ENCODE results near the gene PSG2. TPM values are rescaled to one million over a fixed set of nuclear protein-coding genes. Genes with fewer than 3 reads are reported as not detected.
"Not testable (repeated sequence)": the region's sequence is repeated elsewhere in the genome, so short reads cannot be mapped to it uniquely, and the experiment has no call there.

Gene PSG2
- total RNA-seq, 2 experiments from 2014 or later, result not detected

DNA sequence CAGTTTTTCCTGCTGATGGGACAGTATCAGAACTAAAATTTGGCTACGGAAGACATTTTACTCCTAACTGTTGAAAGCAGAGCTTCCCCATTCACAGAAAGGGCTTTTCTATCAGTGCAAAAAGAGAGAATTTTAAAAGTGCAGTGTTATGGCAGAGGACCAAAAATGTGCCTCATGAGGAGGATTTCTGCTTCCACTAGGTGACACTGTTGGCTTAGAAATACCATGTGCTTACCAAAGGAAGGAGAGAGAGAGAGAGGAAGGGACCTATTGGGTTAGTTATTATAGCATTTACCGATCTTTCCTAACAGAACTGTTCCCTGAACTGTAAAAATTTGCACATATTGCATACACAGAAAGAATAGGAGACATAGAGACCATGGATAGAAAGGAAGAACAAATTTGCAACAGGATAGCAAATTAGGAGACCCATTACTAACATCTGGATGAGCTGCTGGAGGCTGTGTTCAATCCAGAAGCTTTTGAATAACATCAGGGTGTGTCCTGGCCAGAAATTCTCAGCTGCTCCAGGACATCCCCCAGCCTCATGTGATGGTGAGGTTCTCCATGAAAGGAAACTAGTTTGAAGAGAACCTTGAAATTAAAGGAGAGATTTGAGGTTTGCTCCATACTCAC is 21.8 kb upstream of the PSG2 start:
- DNase-seq, CTCF ChIA-PET, ATAC-seq, H3K4me1 Mint-ChIP-seq, H3K36me3 Mint-ChIP-seq, H3K4me3 Mint-ChIP-seq, H3K27me3 Mint-ChIP-seq, H3K27ac Mint-ChIP-seq: not testable (repeated sequence)
- H3K9me3 Mint-ChIP-seq (ENCODE audit: low read depth), result peaks cover 18% of the 10 kb centered on the region

DNA sequence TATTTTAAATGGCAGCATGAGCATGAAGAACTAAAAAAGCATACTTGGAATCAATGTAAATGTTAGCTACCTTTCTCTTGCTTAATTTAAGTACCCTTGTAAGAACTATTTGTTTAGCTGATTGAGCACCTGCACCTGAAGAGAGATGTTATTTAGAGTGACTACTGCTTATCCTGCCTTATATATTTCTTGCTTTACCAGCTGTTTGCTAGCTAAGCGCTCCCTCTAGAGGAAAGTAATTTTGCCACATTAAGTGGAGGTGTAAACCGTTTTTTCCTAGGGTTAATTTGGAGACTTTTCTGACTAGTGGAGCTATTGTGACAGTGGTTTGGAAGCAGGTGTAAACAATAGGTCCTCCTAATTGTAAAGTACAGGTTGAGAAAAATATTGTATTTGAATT is 19.4 kb upstream of the PSG2 start:
- Mint-ChIP-seq H3K4me3 (no peak overlapping the region), H3K27me3 (no peaks in the 10 kb centered on the region), H3K9me3 (ENCODE audit: low read depth) (peaks cover 18% of the 10 kb centered on the region), H3K36me3 (no peaks in the 10 kb centered on the region), H3K27ac (no peak overlapping the region), H3K4me1 (no peaks in the 10 kb centered on the region)
- CTCF ChIA-PET, result no interaction called here
- ATAC-seq (no peak), DNase-seq (no peak)

DNA sequence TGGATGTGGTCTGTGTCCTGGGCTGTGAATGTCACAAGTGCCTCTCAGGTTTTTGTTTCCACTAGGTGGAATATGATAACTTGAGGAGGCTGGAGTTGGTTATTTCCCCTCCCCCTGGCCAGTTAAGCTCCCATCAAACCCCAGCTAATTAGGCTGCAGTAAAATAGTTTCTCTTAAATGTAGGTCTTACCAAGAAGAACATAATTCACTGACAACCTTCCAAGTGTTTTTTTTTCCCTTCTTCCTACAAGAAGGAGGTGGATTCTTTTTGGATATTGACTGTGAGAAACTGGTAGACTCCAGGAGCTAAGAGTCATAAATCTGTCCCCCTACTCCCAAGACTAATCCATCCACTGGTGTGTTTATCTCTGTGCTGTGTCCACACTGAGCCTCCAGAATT is 15.9 kb upstream of the PSG2 start:
- ATAC-seq; H3K27ac Mint-ChIP-seq; DNase-seq; CTCF ChIA-PET; H3K4me1 Mint-ChIP-seq; H3K36me3 Mint-ChIP-seq; H3K27me3 Mint-ChIP-seq; H3K4me3 Mint-ChIP-seq; H3K9me3 Mint-ChIP-seq (ENCODE audit: low read depth): not testable (repeated sequence)

DNA sequence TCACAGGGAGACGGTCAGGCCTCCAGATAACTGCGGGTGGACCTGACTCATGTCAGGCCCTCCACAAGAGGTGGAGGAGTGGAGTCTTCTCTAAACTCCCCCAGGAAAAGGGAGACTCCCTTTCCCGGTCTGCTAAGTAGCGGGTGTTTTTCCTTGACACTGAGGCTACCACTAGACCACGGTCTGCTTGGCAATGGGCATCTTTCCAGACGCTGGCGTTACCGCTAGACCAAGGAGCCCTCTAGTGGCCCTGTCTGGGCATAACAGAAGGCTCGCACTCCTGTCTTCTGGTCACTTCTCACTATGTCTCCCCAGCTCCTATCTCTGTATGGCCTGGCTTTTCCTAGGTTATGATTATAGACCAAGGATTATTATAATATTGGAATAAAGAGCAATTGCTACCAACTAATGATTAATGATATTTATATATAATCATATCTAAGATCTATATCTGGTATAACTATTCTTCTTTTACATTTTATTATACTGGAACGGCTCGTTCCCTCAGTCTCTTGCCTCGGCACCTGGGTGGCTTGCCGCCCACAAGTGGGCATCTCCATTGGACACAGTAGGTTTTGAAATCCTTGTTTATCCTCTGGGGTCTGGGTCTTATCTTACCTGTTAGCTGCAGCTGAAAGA is 5.3 kb upstream of the PSG2 start:
- CTCF ChIA-PET, ATAC-seq: not testable (repeated sequence)
- DNase-seq, result peak; percentile 42

GRCh38 chr19:43085796-43086530 is 3.5 kb upstream of the PSG2 start:
- CTCF ChIA-PET, result interaction anchor here (0.6 kb wide), 2 partner anchors 26 to 33 kb away, joined by 3 to 5 read pairs; no protein-coding TSS in a partner anchor
- not testable (repeated sequence) for H3K4me3 Mint-ChIP-seq; H3K9me3 Mint-ChIP-seq (ENCODE audit: low read depth); H3K27ac Mint-ChIP-seq; H3K27me3 Mint-ChIP-seq; ATAC-seq; H3K4me1 Mint-ChIP-seq; H3K36me3 Mint-ChIP-seq; DNase-seq

More for the DNA sequence above, 5.3 kb upstream of the PSG2 start:
- not testable (repeated sequence) for H3K27ac Mint-ChIP-seq; H3K4me3 Mint-ChIP-seq; H3K36me3 Mint-ChIP-seq; H3K9me3 Mint-ChIP-seq (ENCODE audit: low read depth); H3K4me1 Mint-ChIP-seq; H3K27me3 Mint-ChIP-seq

DNA sequence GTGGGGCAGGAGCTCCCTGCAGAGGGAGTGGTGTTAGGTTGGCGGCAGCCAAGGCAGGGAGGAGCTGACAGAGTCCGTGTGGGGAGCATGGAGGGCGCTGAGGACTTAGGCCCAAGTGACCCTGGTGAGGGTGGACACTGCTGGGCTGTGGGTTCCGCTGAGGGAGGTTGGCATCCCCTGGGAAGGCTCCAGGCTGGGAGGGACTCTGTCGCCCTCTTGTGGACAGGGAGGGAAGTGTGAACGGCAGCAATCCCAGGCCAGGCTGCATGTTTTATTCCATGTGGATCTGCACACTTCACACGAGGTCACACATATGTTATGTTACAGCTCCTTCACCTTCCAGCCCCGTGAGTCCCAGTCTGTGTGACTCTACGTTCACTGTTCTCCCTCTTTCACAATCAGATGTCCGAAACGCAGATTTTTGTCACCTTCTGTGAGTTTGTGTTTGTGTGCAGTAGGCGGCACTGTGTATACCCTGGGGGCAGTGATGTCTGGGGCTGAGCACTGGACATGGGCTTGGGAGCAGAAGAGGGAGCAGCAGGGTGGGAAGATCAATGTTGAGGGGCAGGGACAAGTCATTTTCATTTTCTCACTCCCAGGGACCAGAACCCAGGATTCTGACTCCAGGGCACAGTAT is 1.8 kb upstream of the PSG2 start:
- ATAC-seq; H3K4me3 Mint-ChIP-seq; H3K36me3 Mint-ChIP-seq; H3K27me3 Mint-ChIP-seq; H3K27ac Mint-ChIP-seq; H3K4me1 Mint-ChIP-seq; CTCF ChIA-PET; H3K9me3 Mint-ChIP-seq (ENCODE audit: low read depth): not testable (repeated sequence)
- DNase-seq, result peak; percentile 41

GRCh38 chr19:43083721-43084120 is 1.2 kb upstream of the PSG2 start:
- H3K27ac Mint-ChIP-seq; H3K27me3 Mint-ChIP-seq; H3K4me1 Mint-ChIP-seq; DNase-seq; ATAC-seq; H3K36me3 Mint-ChIP-seq; H3K9me3 Mint-ChIP-seq (ENCODE audit: low read depth); CTCF ChIA-PET; H3K4me3 Mint-ChIP-seq: not testable (repeated sequence)

DNA sequence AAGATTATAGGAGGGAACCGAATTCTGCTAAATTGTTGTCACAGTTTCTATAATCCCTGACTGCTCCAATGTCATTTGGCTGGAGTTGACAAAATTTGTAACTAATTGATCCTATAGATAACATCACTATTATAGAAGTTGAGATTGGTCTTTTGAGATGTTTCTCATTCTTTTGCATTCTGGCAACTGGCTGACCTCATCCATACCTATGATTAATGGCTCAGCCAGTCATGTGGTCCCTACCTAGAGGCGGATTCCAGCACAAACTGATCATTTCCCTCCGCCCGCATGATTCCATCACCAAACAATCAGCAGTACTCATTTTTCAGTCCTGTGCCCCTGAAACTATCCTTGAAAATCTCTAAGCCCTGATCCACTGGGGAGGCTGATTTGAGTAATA is 4.2 kb downstream of the PSG2 start:
- Mint-ChIP-seq H3K27me3 (no peaks in the 10 kb centered on the region), H3K36me3 (no peaks in the 10 kb centered on the region), H3K27ac (no peak overlapping the region), H3K4me1 (no peaks in the 10 kb centered on the region), H3K9me3 (ENCODE audit: low read depth) (no peaks in the 10 kb centered on the region), H3K4me3 (no peak overlapping the region)
- CTCF ChIA-PET, result no interaction called here
- ATAC-seq, result no peak
- DNase-seq, result no peak

DNA sequence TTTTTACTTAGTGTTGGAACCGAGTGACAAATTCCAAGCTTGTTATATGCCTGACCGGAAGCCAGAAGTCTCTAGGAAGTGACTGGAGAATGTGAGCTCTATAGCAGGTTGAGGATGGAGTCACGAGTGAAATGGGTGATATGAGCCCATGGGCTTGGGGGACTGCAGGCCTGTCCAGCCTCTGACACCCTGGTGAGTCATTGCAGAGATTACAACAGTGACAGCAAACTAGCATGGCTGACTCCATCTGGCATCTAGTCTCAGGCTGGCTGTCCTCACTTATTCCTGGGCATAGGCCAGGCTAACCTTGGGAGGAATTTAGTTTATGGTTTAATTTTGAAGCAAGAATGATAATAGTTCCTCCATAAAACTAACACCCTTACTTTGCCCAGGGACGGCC is 4.6 kb downstream of the PSG2 start:
- DNase-seq; H3K4me3 Mint-ChIP-seq; H3K9me3 Mint-ChIP-seq (ENCODE audit: low read depth); H3K27ac Mint-ChIP-seq; H3K27me3 Mint-ChIP-seq; H3K4me1 Mint-ChIP-seq; ATAC-seq; H3K36me3 Mint-ChIP-seq; CTCF ChIA-PET: not testable (repeated sequence)

GRCh38 chr19:43062418-43062817 is 20.1 kb downstream of the PSG2 start:
- H3K27me3 Mint-ChIP-seq; H3K4me3 Mint-ChIP-seq; H3K27ac Mint-ChIP-seq; CTCF ChIA-PET; ATAC-seq; H3K36me3 Mint-ChIP-seq; H3K9me3 Mint-ChIP-seq (ENCODE audit: low read depth); H3K4me1 Mint-ChIP-seq; DNase-seq: not testable (repeated sequence)

DNA sequence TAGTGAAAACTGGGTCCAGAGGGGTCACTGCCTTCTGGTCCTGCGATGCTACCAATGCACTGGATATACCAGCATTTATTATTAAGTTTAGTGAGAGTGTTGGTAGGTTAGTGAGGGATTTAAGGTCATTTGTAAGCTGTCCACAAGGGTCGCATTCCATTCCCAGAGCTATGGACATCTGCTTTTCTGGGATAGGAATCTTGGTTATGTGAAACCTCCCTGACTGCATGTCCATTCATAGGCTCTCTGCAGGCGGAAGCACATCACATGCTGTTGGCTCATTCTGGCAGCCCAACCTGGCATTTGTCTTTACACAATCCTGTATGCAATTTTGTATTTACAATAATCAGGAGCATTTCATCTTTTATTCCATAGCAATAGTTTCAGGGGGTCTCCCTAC is 21.2 kb downstream of the PSG2 start:
- H3K27me3 Mint-ChIP-seq; H3K36me3 Mint-ChIP-seq; H3K27ac Mint-ChIP-seq; CTCF ChIA-PET; H3K9me3 Mint-ChIP-seq (ENCODE audit: low read depth); ATAC-seq; DNase-seq; H3K4me1 Mint-ChIP-seq; H3K4me3 Mint-ChIP-seq: not testable (repeated sequence)

- H3K27me3 Mint-ChIP-seq; H3K36me3 Mint-ChIP-seq; H3K27ac Mint-ChIP-seq; ATAC-seq; DNase-seq; H3K4me3 Mint-ChIP-seq; H3K4me1 Mint-ChIP-seq; H3K9me3 Mint-ChIP-seq (ENCODE audit: low read depth): not testable (repeated sequence)
- CTCF ChIA-PET, result interaction anchor here (0.7 kb wide), 1 partner anchor 26 kb away, joined by 3 read pairs; no protein-coding TSS in a partner anchor
Measured at GRCh38 chr19:43060254-43060653, 22.2 kb downstream of the PSG2 start.

- ATAC-seq, H3K27ac Mint-ChIP-seq: not testable (repeated sequence)
Measured at GRCh38 chr19:43059482-43059881, 23.0 kb downstream of the PSG2 start.

DNA sequence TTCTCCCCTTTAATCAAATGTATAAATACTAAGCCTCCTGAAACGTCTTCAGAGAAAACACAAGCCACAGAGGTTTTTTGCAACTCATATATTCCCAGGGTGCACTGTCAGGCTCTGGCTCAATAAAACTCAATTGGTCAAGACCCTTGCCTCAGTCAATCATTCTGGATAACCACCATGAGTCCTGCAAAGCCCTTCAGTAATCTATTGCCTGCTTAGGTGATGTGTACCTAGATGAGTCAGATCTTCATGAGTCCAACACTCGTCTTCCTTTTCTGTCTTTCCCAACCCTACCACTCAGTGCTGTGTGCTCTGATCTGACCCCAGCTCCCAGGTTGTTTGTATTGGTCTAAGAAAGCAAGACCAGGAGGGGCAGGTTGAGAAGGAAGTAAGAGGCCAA is 24.1 kb downstream of the PSG2 start:
- H3K36me3 Mint-ChIP-seq; H3K9me3 Mint-ChIP-seq (ENCODE audit: low read depth); DNase-seq; CTCF ChIA-PET; H3K4me1 Mint-ChIP-seq; ATAC-seq; H3K27me3 Mint-ChIP-seq; H3K27ac Mint-ChIP-seq; H3K4me3 Mint-ChIP-seq: not testable (repeated sequence)

More at GRCh38 chr19:43059482-43059881, 23.0 kb downstream of the PSG2 start:
- H3K36me3 Mint-ChIP-seq; DNase-seq; H3K4me3 Mint-ChIP-seq; CTCF ChIA-PET; H3K27me3 Mint-ChIP-seq; H3K4me1 Mint-ChIP-seq; H3K9me3 Mint-ChIP-seq (ENCODE audit: low read depth): not testable (repeated sequence)
